Activated CD8-positive, alpha-beta T cell treated with anti-CD3 and anti-CD28 coated beads for 36 hours (primary cell): Measurements from ENCODE around the gene ESRP2. TPM values are rescaled to one million over a fixed set of nuclear protein-coding genes. Genes with fewer than 3 reads are reported as not detected.
A peak's percentile ranks its signal among the peaks of the same experiment; 100 is the strongest.

Source experiments
- ATAC-seq: fragments of 200-7000 bp; cut with Tn5 transposase; one replicate; pipeline ENCODE4 v1.10.0; 2021; ENCODE audit warnings: mild to moderate bottlenecking, moderate library complexity
- CTCF ChIA-PET: fragments of 350-600 bp; sonication (Branson Sonifier 250); formaldehyde crosslinking; loops from one replicate; lab custom pipeline; 2021; ENCODE audit warnings: antibody characterized with exemption; lab: Charles Lee
- POLR2A ChIA-PET: fragments of 350-600 bp; sonication (Branson Sonifier 250); formaldehyde crosslinking; loops from one replicate; lab custom pipeline; 2021; ENCODE audit warnings: antibody characterized with exemption; lab: Charles Lee
- DNase-seq: peaks from one replicate; pipeline ENCODE4 v3.0.0-alpha.2; 2020
- H3K27ac Mint-ChIP-seq: one replicate; pipeline ENCODE4 v1.8.0; 2021; ENCODE audit warnings: mild to moderate bottlenecking, mixed read lengths
- H3K27me3 Mint-ChIP-seq: one replicate; pipeline ENCODE4 v1.8.0; 2021; ENCODE audit warnings: mixed read lengths
- H3K36me3 Mint-ChIP-seq: one replicate; pipeline ENCODE4 v1.8.0; 2021; ENCODE audit warnings: low read depth, mixed read lengths
- H3K4me1 Mint-ChIP-seq: one replicate; pipeline ENCODE4 v1.8.0; 2021; ENCODE audit warnings: low read depth, mixed read lengths
- H3K4me3 Mint-ChIP-seq: one replicate; pipeline ENCODE4 v1.8.0; 2021; ENCODE audit warnings: mild to moderate bottlenecking, moderate library complexity, mixed read lengths
- H3K9me3 Mint-ChIP-seq: one replicate; pipeline ENCODE4 v1.8.0; 2021; ENCODE audit warnings: mixed read lengths
- CTCF ChIP-seq: fragments of 200-600 bp; IDR thresholded peaks from one replicate; pipeline ENCODE4 v1.8.0; 2022; ENCODE audit warnings: antibody characterized with exemption, mild to moderate bottlenecking
- intact Hi-C: fragments of 100-400 bp; cut with micrococcal nuclease; formaldehyde crosslinking; loops from one replicate; pipeline ENCODE4 v1.10.0; 2022
- total RNA-seq, 2 experiments: library from RNA; stranded (reverse); gene quantifications; one replicate each; pipeline ENCODE4 v1.2.3, GENCODE V29; 2021

Gene ESRP2
- total RNA-seq, 2 experiments from 2014 or later, result 0.65 to 0.77 TPM

- TF ChIP-seq CTCF, result no peak
- peak overlapping the region; percentile 95 for H3K27ac Mint-ChIP-seq
- no peaks in the 10 kb centered on the region for H3K27me3 Mint-ChIP-seq
- H3K4me1 Mint-ChIP-seq, result peaks cover 82% of the 10 kb centered on the region
- H3K4me3 Mint-ChIP-seq, result peak overlapping the region; percentile 46
- no peak for DNase-seq
- ChIA-PET POLR2A (interaction anchor here (1.0 to 6.1 kb wide), 10 partner anchors 9 to 37 kb away, joined by 3 to 27 read pairs (median 3); partner anchors contain the start of genes PRMT7, SLC7A6 and SLC7A6OS), CTCF (interaction anchor here (0.8 to 18.9 kb wide), 8 partner anchors 9 to 220 kb away, joined by 3 to 260 read pairs (median 12); partner anchors contain the start of genes PRMT7, SLC7A6 and SLC7A6OS)
- H3K36me3 Mint-ChIP-seq, result peaks cover 69% of the 10 kb centered on the region
- intact Hi-C loops, result no loop called here
- ATAC-seq, result no peak
- no peaks in the 10 kb centered on the region for H3K9me3 Mint-ChIP-seq
Observed at GRCh38 chr16:68283346-68283745, 47.4 kb upstream of the ESRP2 start.

- H3K4me3 Mint-ChIP-seq, result no peak overlapping the region
Observed at GRCh38 chr16:68282064-68282452, 46.1 kb upstream of the ESRP2 start.

GRCh38 chr16:68281368-68282063 is 45.6 kb upstream of the ESRP2 start:
- Mint-ChIP-seq H3K9me3 (no peaks in the 10 kb centered on the region), H3K27me3 (no peaks in the 10 kb centered on the region), H3K36me3 (peaks cover 55% of the 10 kb centered on the region), H3K27ac (peak overlapping the region; percentile 95), H3K4me1 (peaks cover 69% of the 10 kb centered on the region), H3K4me3 (no peak overlapping the region)
- DNase-seq (no peak), ATAC-seq (peak; percentile 14)
- POLR2A ChIA-PET, result interaction anchor here (1.3 to 2.0 kb wide), 3 partner anchors 9 to 13 kb away, joined by 3 to 14 read pairs (median 7); no protein-coding TSS in a partner anchor
- CTCF ChIA-PET, result interaction anchor here (3.1 to 18.9 kb wide), 2 partner anchors 19 to 47 kb away, joined by 10 to 260 read pairs; partner anchors contain the start of gene SLC7A6
- TF ChIP-seq CTCF, result no peak
- intact Hi-C loops, result no loop called here

More at GRCh38 chr16:68282064-68282452, 46.1 kb upstream of the ESRP2 start:
- DNase-seq (no peak), ATAC-seq (no peak)
- H3K4me1 Mint-ChIP-seq, result peaks cover 69% of the 10 kb centered on the region
- TF ChIP-seq CTCF, result no peak
- ChIA-PET POLR2A (interaction anchor here (1.3 to 2.0 kb wide), 4 partner anchors 8 to 18 kb away, joined by 3 to 14 read pairs (median 8); no protein-coding TSS in a partner anchor), CTCF (interaction anchor here (4.5 to 18.9 kb wide), 2 partner anchors 19 to 46 kb away, joined by 32 to 260 read pairs; partner anchors contain the start of gene SLC7A6)
- H3K27me3 Mint-ChIP-seq, result no peaks in the 10 kb centered on the region
- no peaks in the 10 kb centered on the region for H3K9me3 Mint-ChIP-seq
- intact Hi-C loops, result no loop called here
- H3K27ac Mint-ChIP-seq, result peak overlapping the region; percentile 95
- H3K36me3 Mint-ChIP-seq, result peaks cover 57% of the 10 kb centered on the region

- no peak for ATAC-seq
- Mint-ChIP-seq H3K9me3 (no peaks in the 10 kb centered on the region), H3K27ac (peak overlapping the region; percentile 60), H3K4me3 (no peak overlapping the region), H3K36me3 (peaks cover 58% of the 10 kb centered on the region), H3K4me1 (peaks cover 71% of the 10 kb centered on the region), H3K27me3 (no peaks in the 10 kb centered on the region)
- intact Hi-C loops, result no loop called here
- TF ChIP-seq CTCF, result no peak
- POLR2A ChIA-PET, result interaction anchor here (1.0 to 2.0 kb wide), 6 partner anchors 10 to 16 kb away, joined by 4 to 14 read pairs (median 7); partner anchors contain the start of gene SLC7A6
- DNase-seq, result no peak
- CTCF ChIA-PET, result interaction anchor here (1.0 to 18.9 kb wide), 7 partner anchors 8 to 49 kb away, joined by 3 to 260 read pairs (median 4); partner anchors contain the start of gene SLC7A6
Observed at GRCh38 chr16:68279726-68280558, 44.0 kb upstream of the ESRP2 start.
